K562 (cell line): ENCODE measurements around the gene EMC10. TPM values are rescaled to one million over a fixed set of nuclear protein-coding genes. Genes with fewer than 3 reads are reported as not detected.

ENCODE experiments used
- ATF7 ChIP-seq: fragments of 450-650 bp; IDR thresholded peaks from 2 replicates; pipeline ENCODE4 v1.7.1; 2014; ENCODE audit warnings: mild to moderate bottlenecking, moderate library complexity
- BMI1 ChIP-seq: fragments of 150-350 bp; IDR thresholded peaks from 2 replicates; pipeline ENCODE4 v1.6.1; 2014; ENCODE audit warnings: low read length
- CBX3 ChIP-seq, 2 experiments: IDR thresholded peaks; 1 replicate in 1 of 2; 2 replicates in 1 of 2; pipeline ENCODE4 v1.6.1; 2012; ENCODE audit warnings: inconsistent platforms in 2 of 2, low read length in 2 of 2, borderline replicate concordance in 1 of 2, control low read depth in 1 of 2
- CREB3L1 ChIP-seq: fragments of 450-650 bp; IDR thresholded peaks from 2 replicates; pipeline ENCODE4 v1.6.1; 2014; ENCODE audit warnings: low read depth, mild to moderate bottlenecking, moderate library complexity, borderline replicate concordance
- FOXK2 ChIP-seq, 2 experiments: fragments of 450-650 bp; IDR thresholded peaks in 1 of 2; conservative IDR thresholded peaks in 1 of 2; 2 replicates each; pipeline ENCODE4 v1.6.1; 2016; ENCODE audit warnings: low read depth in 2 of 2, mild to moderate bottlenecking in 1 of 2
- HDAC2 ChIP-seq: fragments of 450-650 bp; IDR thresholded peaks from 2 replicates; pipeline ENCODE4 v1.6.1; 2016; ENCODE audit warnings: mild to moderate bottlenecking
- RAD21 ChIP-seq, 2 experiments: fragments of 250-450 bp in 1 of 2; fragments of 450-650 bp in 1 of 2; sonication (Bioruptor Pico) in 1 of 2; formaldehyde crosslinking in 1 of 2; IDR thresholded peaks in 1 of 2; conservative IDR thresholded peaks in 1 of 2; 2 replicates each; pipeline versions ENCODE4 v1.4.0 to v1.8.0; 2020 to 2022; ENCODE audit warnings: mild to moderate bottlenecking in 2 of 2, moderate library complexity in 1 of 2
- RNF2 ChIP-seq: sonication (generic); IDR thresholded peaks from 2 replicates; pipeline ENCODE4 v1.6.1; 2016
- SMARCA4 ChIP-seq: fragments of 450-650 bp; IDR thresholded peaks from 2 replicates; pipeline ENCODE4 v1.6.1; 2016
- SUPT5H ChIP-seq: fragments of 450-650 bp; IDR thresholded peaks from 2 replicates; pipeline ENCODE4 v1.6.1; 2016
- TEAD1 ChIP-seq, 2 experiments: fragments of 450-650 bp in 1 of 2; sonication (generic) in 1 of 2; formaldehyde crosslinking; IDR thresholded peaks; 2 replicates each; pipeline versions ENCODE4 v1.4.0 to v1.8.0; 2020 to 2022; ENCODE audit warnings: mild to moderate bottlenecking in 2 of 2, missing genetic modification reagents in 1 of 2
- ZBTB1 ChIP-seq: sonication (generic); formaldehyde crosslinking; IDR thresholded peaks from 2 replicates; pipeline ENCODE4 v1.8.1; 2023; ENCODE audit warnings: missing genetic modification reagents, low read depth, mild to moderate bottlenecking, borderline replicate concordance
- ZNF280A ChIP-seq: fragments of 450-650 bp; IDR thresholded peaks from 2 replicates; pipeline ENCODE4 v1.6.1; 2018; ENCODE audit warnings: mild to moderate bottlenecking, low read depth; ENCODE audit not compliant: partially characterized antibody
- ZNF318 ChIP-seq, 2 experiments: fragments of 450-650 bp; IDR thresholded peaks; 2 replicates each; pipeline ENCODE4 v1.6.1; 2016; ENCODE audit warnings: mild to moderate bottlenecking in 2 of 2, borderline replicate concordance in 1 of 2, low read depth in 1 of 2, moderate library complexity in 1 of 2
- ZNF511 ChIP-seq: sonication (generic); formaldehyde crosslinking; IDR thresholded peaks from 2 replicates; pipeline ENCODE4 v1.8.0; 2022; ENCODE audit warnings: mild to moderate bottlenecking, missing genetic modification reagents
- polyA plus RNA-seq, 8 experiments: library from polyadenylated mRNA; depleted of rRNA in 4 of 8; stranded (reverse) in 5 of 8; unstranded in 3 of 8; fragments of >200 nt; fragmentation: Nextera tagmentation in 2 of 8; fragmentation: Illumina TruSeq in 1 of 8; extraction: Ambion mirVana in 2 of 8; extraction: Trizol in 1 of 8; gene quantifications; 2 replicates each; pipeline versions ENCODE4 v1.2.1 to v1.2.3, GENCODE V29; 2011 to 2014; ENCODE audit warnings: inconsistent platforms in 1 of 8, missing spikeins in 1 of 8
- total RNA-seq, 7 experiments: library from RNA; depleted of rRNA in 6 of 7; stranded (reverse); fragments of >200 nt in 6 of 7; fragmentation: Illumina TruSeq in 2 of 7; extraction: Trizol in 2 of 7; gene quantifications; 2 replicates each; pipeline versions ENCODE4 v1.2.1 to v1.2.3, GENCODE V29; 2011 to 2021; ENCODE audit warnings: low replicate concordance in 1 of 7

EMC10 gene
- total and polyA plus RNA-seq, 9 of the 15 experiments (the other 6 are each of a cell fraction or from before 2014, with no cell fraction given) = 1.4 to 46.0 (median 13.1) TPM

- TF ChIP-seq ATF7 = peak; percentile 42; the same call in 1 of the 2 replicates
- TF ChIP-seq TEAD1 (CRISPR knock-in tag; IDR thresholded peaks at IDR 0.05) = no peak
- TF ChIP-seq FOXK2 (conservative IDR thresholded peaks at IDR 0.05 in 1 of 2, IDR thresholded peaks at IDR 0.05 in 1 of 2; ENCODE audit: low read depth in 2 of 2) = no peak
- no peak for TF ChIP-seq CREB3L1
- no peak for TF ChIP-seq ZNF318 (IDR thresholded peaks at IDR 0.05; ENCODE audit: borderline replicate concordance in 1 of 2, low read depth in 1 of 2)
- peak; percentile 59 for TF ChIP-seq SMARCA4
- no peak for TF ChIP-seq RNF2
- no peak for TF ChIP-seq SUPT5H
- TF ChIP-seq ZNF511 (CRISPR knock-in tag) = no peak
- TF ChIP-seq ZBTB1 (CRISPR knock-in tag) = 0 out of 2 replicates have a peak, but pooled peaks have one; percentile 36
- peak; percentile 55; the same call in 1 of the 2 replicates for TF ChIP-seq HDAC2
- no peak for TF ChIP-seq ZNF280A
- no peak for TF ChIP-seq RAD21 (CRISPR knock-in tag; conservative IDR thresholded peaks at IDR 0.05 in 1 of 2, IDR thresholded peaks at IDR 0.05 in 1 of 2)
- TF ChIP-seq CBX3 (IDR thresholded peaks at IDR 0.05; ENCODE audit: borderline replicate concordance in 1 of 2, low read length in 2 of 2) = no peak
- no peak for TF ChIP-seq BMI1
Observed at GRCh38 chr19:50500060-50500752, 23.9 kb downstream of the EMC10 start (continued).
